ENCODE measurements around the gene DLG4.
"Not testable (repeated sequence)": the region's sequence is repeated elsewhere in the genome, so short reads cannot be mapped to it uniquely, and the experiment has no call there.

DLG4 gene

GRCh38 chr17:7248796-7249195 is 29.2 kb upstream of the DLG4 start:
- DNase-seq: no peak

GRCh38 chr17:7246779-7247178 is 27.1 kb upstream of the DLG4 start:
- DNase-seq: no peak

GRCh38 chr17:7243838-7244237 is 24.2 kb upstream of the DLG4 start:
- not testable (repeated sequence) for DNase-seq

- no peak for DNase-seq
Measured at GRCh38 chr17:7243453-7243729, 23.8 kb upstream of the DLG4 start.

- peak; percentile 50 for DNase-seq
Measured at GRCh38 chr17:7242717-7243452, 23.2 kb upstream of the DLG4 start.

- no peak for DNase-seq
Measured at GRCh38 chr17:7241783-7242716, 22.4 kb upstream of the DLG4 start, which contains the start of gene GABARAP. TSS of gene GABARAP (minus strand) at chr17:7242449. CDS start at chr17:7242330, 119 bp downstream.

- DNase-seq: no peak
Measured at GRCh38 chr17:7241090-7241733, 21.6 kb upstream of the DLG4 start.

- no peak for DNase-seq
Measured at GRCh38 chr17:7240375-7240774, 20.7 kb upstream of the DLG4 start.

GRCh38 chr17:7239091-7240027 is 19.7 kb upstream of the DLG4 start, which contains the start of gene PHF23:
TSS of gene PHF23 (minus strand) at chr17:7239457. CDS start at chr17:7239279, 178 bp downstream.
- peak; percentile 87 for DNase-seq

GRCh38 chr17:7238420-7239090 is 18.9 kb upstream of the DLG4 start:
- no peak for DNase-seq

GRCh38 chr17:7237761-7238419 is 18.3 kb upstream of the DLG4 start:
- DNase-seq: no peak

- no peak for DNase-seq
Measured at GRCh38 chr17:7237266-7237760, 17.7 kb upstream of the DLG4 start.

- no peak for DNase-seq
Measured at GRCh38 chr17:7236808-7237207, 17.2 kb upstream of the DLG4 start.

GRCh38 chr17:7235693-7236665 is 16.3 kb upstream of the DLG4 start:
- DNase-seq: no peak

- DNase-seq: no peak
Measured at GRCh38 chr17:7234083-7234951, 14.7 kb upstream of the DLG4 start, which contains the start of gene DVL2. TSS of gene DVL2 (minus strand) at chr17:7234517. CDS start at chr17:7234262, 255 bp downstream.

GRCh38 chr17:7233701-7234082 is 14.1 kb upstream of the DLG4 start:
- no peak for DNase-seq

- DNase-seq: no peak
Measured at GRCh38 chr17:7232114-7232513, 12.5 kb upstream of the DLG4 start.

GRCh38 chr17:7229504-7229903 is 9.9 kb upstream of the DLG4 start:
- no peak for DNase-seq

GRCh38 chr17:7228920-7229319 is 9.3 kb upstream of the DLG4 start:
- DNase-seq: no peak

Measured in NCI-H2081 treated with DMSO at 0.1 percent for 48 hours (cell line).